ENCODE measurements around the gene HTT.

Gene HTT

GRCh38 chr4:3288571-3289094 is 214.2 kb downstream of the HTT start:
- DNase-seq (ENCODE audit: low read depth in 2 of 2): no peak

- no peak for DNase-seq (ENCODE audit: low read depth in 2 of 2)
Measured at GRCh38 chr4:3290476-3290875, 216.0 kb downstream of the HTT start.

- DNase-seq (ENCODE audit: low read depth in 2 of 2): no peak
Measured at GRCh38 chr4:3290889-3291321, 216.4 kb downstream of the HTT start.

- no peak for DNase-seq (ENCODE audit: low read depth in 2 of 2)
Measured at GRCh38 chr4:3291411-3291968, 217.0 kb downstream of the HTT start.

- no peak for DNase-seq (ENCODE audit: low read depth in 2 of 2)
Measured at GRCh38 chr4:3291969-3292570, 217.6 kb downstream of the HTT start.

GRCh38 chr4:3292571-3293400 is 218.3 kb downstream of the HTT start, which contains the start of gene RGS12:
TSS of gene RGS12 (plus strand) at chr4:3293021. CDS start at chr4:3316171, 23,150 bp downstream.
- DNase-seq (ENCODE audit: low read depth in 2 of 2): peak; percentile 81 to 84

Data from stimulated activated CD8-positive, alpha-beta memory T cell treated with anti-CD3 and anti-CD28 coated beads, Interleukin-15, amount 100 ng/mL, for 48 hours (primary cell).